LHCN-M2 (cell line): Measurements from ENCODE around the gene INO80. TPM values are rescaled to one million over a fixed set of nuclear protein-coding genes. Genes with fewer than 3 reads are reported as not detected.
A peak's percentile ranks its signal among the peaks of the same experiment; 100 is the strongest.

Source experiments
- DNase-seq: peaks from one replicate; pipeline ENCODE4 v3.0.0-alpha.2; 2012; ENCODE audit warnings: low read depth
- total RNA-seq: library from RNA; depleted of rRNA; stranded (reverse); fragments of >200 nt; gene quantifications from 2 replicates; pipeline ENCODE4 v1.2.3, GENCODE V29; 2014

Gene INO80
- total RNA-seq, 1 experiment from 2014 or later, result 17.1 TPM

- DNase-seq, result no peak
Observed at GRCh38 chr15:41006479-41006878, 109.6 kb downstream of the INO80 start.

GRCh38 chr15:41004490-41004889, 111.6 kb downstream of the INO80 start:
- no peak for DNase-seq

- DNase-seq, result no peak
Observed at GRCh38 chr15:41001524-41002214, 114.4 kb downstream of the INO80 start.

- DNase-seq, result peak; percentile 15
Observed at GRCh38 chr15:40999190-40999589, 116.9 kb downstream of the INO80 start.

- no peak for DNase-seq
Observed at GRCh38 chr15:40995656-40996055, 120.4 kb downstream of the INO80 start.

GRCh38 chr15:40992825-40993224, 123.3 kb downstream of the INO80 start:
- DNase-seq, result no peak

- DNase-seq, result no peak
Observed at GRCh38 chr15:40992241-40992741, 123.8 kb downstream of the INO80 start.

GRCh38 chr15:40991355-40991754, 124.7 kb downstream of the INO80 start:
- DNase-seq, result no peak

- DNase-seq, result no peak
Observed at GRCh38 chr15:40990789-40991188, 125.3 kb downstream of the INO80 start.

GRCh38 chr15:40990080-40990479, 126.0 kb downstream of the INO80 start:
- no peak for DNase-seq

GRCh38 chr15:40988156-40988555, 127.9 kb downstream of the INO80 start:
- no peak for DNase-seq

- DNase-seq, result no peak
Observed at GRCh38 chr15:40986820-40987219, 129.3 kb downstream of the INO80 start.

- peak; percentile 62 for DNase-seq
Observed at GRCh38 chr15:40985541-40986330, 130.3 kb downstream of the INO80 start.

- DNase-seq, result peak; percentile 94
Observed at GRCh38 chr15:40984964-40985363, 131.1 kb downstream of the INO80 start.

- no peak for DNase-seq
Observed at GRCh38 chr15:40984406-40984805, 131.7 kb downstream of the INO80 start.

- peak; percentile 85 for DNase-seq
Observed at GRCh38 chr15:40982855-40983254, 133.2 kb downstream of the INO80 start.

- DNase-seq, result no peak
Observed at GRCh38 chr15:40981186-40981585, 134.9 kb downstream of the INO80 start.

- no peak for DNase-seq
Observed at GRCh38 chr15:40978562-40978961, 137.5 kb downstream of the INO80 start.

- DNase-seq, result no peak
Observed at GRCh38 chr15:40978141-40978540, 137.9 kb downstream of the INO80 start.

- DNase-seq, result no peak
Observed at GRCh38 chr15:40976819-40977218, 139.3 kb downstream of the INO80 start.

GRCh38 chr15:40974879-40975278, 141.2 kb downstream of the INO80 start:
- DNase-seq, result no peak

- no peak for DNase-seq
Observed at GRCh38 chr15:40969363-40969762, 146.7 kb downstream of the INO80 start.
